ENCODE measurements around the gene CUEDC1.

GRCh38 chr17:57899822-57900221, 55.4 kb downstream of the CUEDC1 start:
- TF ChIP-seq CTCF (IDR thresholded peaks at IDR 0.05) (no peak), POLR2A (IDR thresholded peaks at IDR 0.05) (peak; percentile 50)

All from transverse colon (tissue), 3 donors.